Progenitor cell of endocrine pancreas (in vitro differentiated cells): Measurements from ENCODE around the gene ELMOD3. TPM values are rescaled to one million over a fixed set of nuclear protein-coding genes. Genes with fewer than 3 reads are reported as not detected.
"Not testable (repeated sequence)": the region's sequence is repeated elsewhere in the genome, so short reads cannot be mapped to it uniquely, and the experiment has no call there.

Experiments used
- DNase-seq: peaks from one replicate; pipeline ENCODE4 v3.0.0; 2021; ENCODE audit warnings: low spot score; ENCODE audit not compliant: unreplicated experiment
- H3K27ac Mint-ChIP-seq: 2 replicates; pipeline ENCODE4 v1.8.0; 2021; ENCODE audit warnings: mild to moderate bottlenecking, moderate library complexity, mixed read lengths
- H3K27me3 Mint-ChIP-seq: 2 replicates; pipeline ENCODE4 v1.8.0; 2021; ENCODE audit warnings: mixed read lengths
- H3K36me3 Mint-ChIP-seq: 2 replicates; pipeline ENCODE4 v1.8.0; 2022; ENCODE audit warnings: mixed read lengths; ENCODE audit not compliant: insufficient read depth
- H3K4me1 Mint-ChIP-seq: 2 replicates; pipeline ENCODE4 v1.8.0; 2021; ENCODE audit warnings: low read depth, mixed read lengths
- H3K4me3 Mint-ChIP-seq: 2 replicates; pipeline ENCODE4 v1.8.0; 2021; ENCODE audit warnings: low read depth, mild to moderate bottlenecking, moderate library complexity, mixed read lengths
- H3K9me3 Mint-ChIP-seq: 2 replicates; pipeline ENCODE4 v1.8.0; 2021; ENCODE audit warnings: low read depth, mixed read lengths
- CTCF ChIP-seq: fragments of 200-600 bp; sonication (generic); IDR thresholded peaks from one replicate; pipeline ENCODE4 v1.5.0; 2021; ENCODE audit warnings: antibody characterized with exemption, mild to moderate bottlenecking; ENCODE audit not compliant: unreplicated experiment
- total RNA-seq: library from RNA; stranded (reverse); gene quantifications from 2 replicates; pipeline ENCODE4 v1.2.1, GENCODE V29; 2021

ELMOD3 gene
- total RNA-seq, 1 donor from 2014 or later = 25.6 TPM

- Mint-ChIP-seq H3K9me3 (peaks cover 3% of the 10 kb centered on the region), H3K4me1 (peaks cover 19% of the 10 kb centered on the region), H3K4me3 (no peak overlapping the region), H3K27ac (no peak overlapping the region), H3K36me3 (peaks cover 1% of the 10 kb centered on the region), H3K27me3 (no peaks in the 10 kb centered on the region)
- DNase-seq = no peak
- no peak for TF ChIP-seq CTCF
Measured at GRCh38 chr2:85330839-85331636, 23.5 kb upstream of the ELMOD3 start.

GRCh38 chr2:85333877-85334276 is 20.7 kb upstream of the ELMOD3 start:
- not testable (repeated sequence) for DNase-seq, H3K9me3 Mint-ChIP-seq, H3K27ac Mint-ChIP-seq, H3K36me3 Mint-ChIP-seq, H3K4me1 Mint-ChIP-seq, H3K4me3 Mint-ChIP-seq, H3K27me3 Mint-ChIP-seq

GRCh38 chr2:85334928-85335327 is 19.6 kb upstream of the ELMOD3 start:
- Mint-ChIP-seq H3K4me3 (no peak overlapping the region), H3K27me3 (peaks cover 8% of the 10 kb centered on the region)

GRCh38 chr2:85340034-85340892 is 14.3 kb upstream of the ELMOD3 start:
- DNase-seq = no peak
- Mint-ChIP-seq H3K27me3 (peaks cover 14% of the 10 kb centered on the region), H3K36me3 (peaks cover 3% of the 10 kb centered on the region), H3K4me3 (no peak overlapping the region), H3K4me1 (no peaks in the 10 kb centered on the region), H3K27ac (no peak overlapping the region), H3K9me3 (no peaks in the 10 kb centered on the region)
- no peak for TF ChIP-seq CTCF

More at GRCh38 chr2:85334928-85335327, 19.6 kb upstream of the ELMOD3 start:
- Mint-ChIP-seq H3K4me1 (peaks cover 1% of the 10 kb centered on the region), H3K27ac (no peak overlapping the region), H3K9me3 (peaks cover 3% of the 10 kb centered on the region), H3K36me3 (peaks cover 1% of the 10 kb centered on the region)
- no peak for TF ChIP-seq CTCF
- no peak for DNase-seq

GRCh38 chr2:85341269-85342029 is 13.1 kb upstream of the ELMOD3 start:
- no peak for TF ChIP-seq CTCF
- H3K27ac Mint-ChIP-seq = no peak overlapping the region

More at GRCh38 chr2:85341269-85342029, 13.1 kb upstream of the ELMOD3 start:
- H3K9me3 Mint-ChIP-seq = no peaks in the 10 kb centered on the region
- no peaks in the 10 kb centered on the region for H3K4me1 Mint-ChIP-seq
- H3K27me3 Mint-ChIP-seq = peaks cover 14% of the 10 kb centered on the region
- H3K4me3 Mint-ChIP-seq = no peak overlapping the region
- peaks cover 4% of the 10 kb centered on the region for H3K36me3 Mint-ChIP-seq
- no peak for DNase-seq
